GM23248 (cell line): Measurements from ENCODE around the gene P2RX4. TPM values are rescaled to one million over a fixed set of nuclear protein-coding genes. Genes with fewer than 3 reads are reported as not detected.

Experiments used
- DNase-seq: peaks from one replicate; pipeline ENCODE4 v3.0.0-alpha.2; 2015
- H2AFZ ChIP-seq: fragments of 200-600 bp; sonication (generic); 2 replicates; pipeline ENCODE4 v1.6.1; 2016; ENCODE audit warnings: antibody characterized with exemption
- H3F3A ChIP-seq: fragments of 200-600 bp; sonication (generic); 2 replicates; pipeline ENCODE4 v1.6.1; 2016; ENCODE audit warnings: mild to moderate bottlenecking, antibody characterized with exemption, mixed run types; ENCODE audit not compliant: insufficient read depth
- H3K27ac ChIP-seq: fragments of 200-600 bp; sonication (generic); 2 replicates; pipeline ENCODE4 v1.5.1; 2016; ENCODE audit warnings: mild to moderate bottlenecking
- H3K27me3 ChIP-seq: fragments of 200-600 bp; sonication (generic); replicated peaks from 2 replicates; pipeline ENCODE4 v1.6.1; 2016; ENCODE audit warnings: mild to moderate bottlenecking; ENCODE audit not compliant: insufficient read depth
- H3K36me3 ChIP-seq: fragments of 200-600 bp; sonication (generic); 2 replicates; pipeline ENCODE4 v1.6.1; 2016; ENCODE audit warnings: low read depth, mild to moderate bottlenecking
- H3K4me1 ChIP-seq: fragments of 200-600 bp; sonication (generic); 2 replicates; pipeline ENCODE4 v1.6.1; 2016; ENCODE audit warnings: mild to moderate bottlenecking; ENCODE audit not compliant: insufficient read depth
- H3K4me2 ChIP-seq: fragments of 200-600 bp; sonication (generic); one replicate; pipeline ENCODE4 v1.6.1; 2016; ENCODE audit warnings: mild to moderate bottlenecking; ENCODE audit not compliant: unreplicated experiment
- H3K4me3 ChIP-seq: fragments of 200-600 bp; sonication (generic); 2 replicates; pipeline ENCODE4 v1.5.1; 2016; ENCODE audit warnings: mild to moderate bottlenecking
- H3K79me2 ChIP-seq: fragments of 200-600 bp; sonication (generic); 2 replicates; pipeline ENCODE4 v1.6.1; 2016; ENCODE audit warnings: mild to moderate bottlenecking; ENCODE audit not compliant: insufficient read depth
- H3K9ac ChIP-seq: fragments of 200-600 bp; sonication (generic); 2 replicates; pipeline ENCODE4 v1.6.1; 2016; ENCODE audit warnings: mild to moderate bottlenecking
- H3K9me2 ChIP-seq: fragments of 200-600 bp; sonication (generic); 2 replicates; pipeline ENCODE4 v1.6.1; 2016; ENCODE audit warnings: mixed run types, mild to moderate bottlenecking, moderate library complexity; ENCODE audit not compliant: insufficient read depth
- H3K9me3 ChIP-seq: fragments of 200-600 bp; sonication (generic); one replicate; pipeline ENCODE4 v1.6.1; 2017; ENCODE audit warnings: low read depth
- H4K20me1 ChIP-seq: fragments of 200-600 bp; sonication (generic); 2 replicates; pipeline ENCODE4 v1.6.0; 2016; ENCODE audit not compliant: insufficient read depth
- EZH2 ChIP-seq: fragments of 200-600 bp; sonication (generic); IDR thresholded peaks from 2 replicates; pipeline ENCODE4 v1.6.1; 2018; ENCODE audit warnings: antibody characterized with exemption, mild to moderate bottlenecking; ENCODE audit not compliant: insufficient read depth, poor library complexity, severe bottlenecking
- EZH2phosphoT487 ChIP-seq: fragments of 200-600 bp; sonication (generic); IDR thresholded peaks from 2 replicates; pipeline ENCODE4 v1.6.1; 2018; ENCODE audit warnings: antibody characterized with exemption, moderate library complexity, mild to moderate bottlenecking, low read depth; ENCODE audit not compliant: insufficient read depth
- WGBS, 2 experiments: methylation state at CpG; one replicate each; pipeline ENCODE4 v1.1.6; 2015 to 2017; ENCODE audit warnings: low lambda C conversion rate in 2 of 2, low coverage in 1 of 2; ENCODE audit errors: missing lambda C conversion rate in 2 of 2; 5-methylcytosine and 5-hydroxymethylcytosine counted together
- in situ Hi-C: fragments of 300-500 bp; cut with MboI; formaldehyde crosslinking; loops from 2 replicates; pipeline ENCODE4 v1.15.0; 2020
- polyA plus RNA-seq: library from polyadenylated mRNA; unstranded; fragments of >200 nt; fragmentation: Nextera tagmentation; extraction: Ambion mirVana; gene quantifications from 2 replicates; pipeline ENCODE4 v1.2.1, GENCODE V29; 2016
- total RNA-seq: library from RNA; depleted of rRNA; stranded (reverse); fragments of >200 nt; shearing (Covaris generic); gene quantifications from 2 replicates; pipeline ENCODE4 v1.2.3, GENCODE V29; 2014

P2RX4 gene
- total and polyA plus RNA-seq, 2 experiments from 2014 or later, result 18.5 to 27.9 TPM

DNA sequence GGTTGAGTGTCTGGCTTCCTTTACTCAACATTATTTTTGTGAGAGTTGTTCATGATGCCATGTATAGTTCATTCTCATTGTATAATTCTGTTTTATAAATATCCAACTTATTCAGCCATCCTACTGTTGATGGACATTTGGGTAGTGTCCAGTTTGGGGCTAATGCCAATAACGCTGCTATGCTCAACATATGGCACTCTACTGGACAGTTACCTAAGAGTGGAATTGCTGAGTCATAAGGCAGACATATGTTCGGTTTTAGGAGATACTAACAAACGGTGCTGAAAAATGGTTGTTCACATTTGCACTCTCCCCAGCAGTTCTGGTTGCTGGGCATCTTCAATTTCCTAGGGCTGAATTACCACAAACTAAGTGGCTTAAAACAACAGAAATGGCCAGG, 28.7 kb upstream of the P2RX4 start:
- peak; percentile 26 for DNase-seq
- no peaks in the 10 kb centered on the region for H3K27me3 ChIP-seq
- no peaks in the 10 kb centered on the region for H3K36me3 ChIP-seq
- H3K79me2 ChIP-seq, result no peaks in the 10 kb centered on the region
- no peak overlapping the region for H3K9ac ChIP-seq
- no peak overlapping the region for H3K4me3 ChIP-seq
- no peak overlapping the region for H3K27ac ChIP-seq
- H3K9me2 ChIP-seq, result no peaks in the 10 kb centered on the region
- H3F3A ChIP-seq, result no peaks in the 10 kb centered on the region
- H3K4me1 ChIP-seq, result no peaks in the 10 kb centered on the region
- WGBS, 2 experiments, result 60 to 68% methylated on average over 3 of the region's 3 CpGs
- H3K4me2 ChIP-seq, result no peak overlapping the region
- in situ Hi-C loops, result no loop called here
- no peak for TF ChIP-seq EZH2phosphoT487
- TF ChIP-seq EZH2, result no peak
- no peak overlapping the region for H2AFZ ChIP-seq
- no peaks in the 10 kb centered on the region for H3K9me3 ChIP-seq
- H4K20me1 ChIP-seq, result no peaks in the 10 kb centered on the region

DNA sequence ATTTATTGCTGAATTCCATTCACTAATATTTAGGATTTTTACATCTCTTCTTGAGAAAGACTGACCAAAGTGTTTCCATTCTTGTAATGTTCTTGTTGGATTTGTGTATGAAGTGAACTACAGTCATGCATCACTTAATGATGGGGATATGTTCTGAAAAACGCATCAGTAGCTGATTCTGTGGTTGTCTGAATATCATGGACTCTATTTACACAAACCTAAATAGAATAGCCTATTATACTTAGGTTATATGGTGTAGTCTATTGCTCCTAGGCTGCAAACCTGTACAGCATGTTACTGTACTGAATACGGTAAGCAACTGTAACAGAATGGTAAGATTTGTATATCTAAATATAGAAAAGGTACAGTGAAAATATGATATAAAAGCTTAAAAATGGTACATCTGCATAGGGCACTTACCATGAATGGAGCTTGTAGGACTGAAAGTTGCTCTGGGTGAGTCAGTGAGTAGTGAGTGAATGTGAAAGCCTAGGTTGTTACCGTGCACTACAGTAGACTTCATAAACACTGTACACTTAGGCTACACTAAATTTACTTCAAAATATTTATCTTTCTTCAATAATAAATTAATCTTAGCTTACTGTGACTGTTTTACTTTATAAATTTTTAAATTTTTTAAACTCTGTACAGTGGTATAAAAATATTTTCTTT, 27.6 kb upstream of the P2RX4 start:
- WGBS, 2 experiments, result 85 to 90% methylated on average over 3 of the region's 3 CpGs
- Histone ChIP-seq H4K20me1 (no peaks in the 10 kb centered on the region), H3F3A (no peaks in the 10 kb centered on the region; the same call in 1 of the 2 replicates), H3K27me3 (no peaks in the 10 kb centered on the region), H3K4me1 (no peaks in the 10 kb centered on the region), H3K9me3 (no peaks in the 10 kb centered on the region), H3K4me3 (no peak overlapping the region), H2AFZ (no peak overlapping the region), H3K9me2 (no peaks in the 10 kb centered on the region), H3K36me3 (no peaks in the 10 kb centered on the region), H3K4me2 (no peak overlapping the region), H3K79me2 (no peaks in the 10 kb centered on the region), H3K27ac (no peak overlapping the region), H3K9ac (no peak overlapping the region)
- no peak for DNase-seq
- TF ChIP-seq EZH2phosphoT487 (no peak), EZH2 (no peak)
- in situ Hi-C loops, result no loop called here

DNA sequence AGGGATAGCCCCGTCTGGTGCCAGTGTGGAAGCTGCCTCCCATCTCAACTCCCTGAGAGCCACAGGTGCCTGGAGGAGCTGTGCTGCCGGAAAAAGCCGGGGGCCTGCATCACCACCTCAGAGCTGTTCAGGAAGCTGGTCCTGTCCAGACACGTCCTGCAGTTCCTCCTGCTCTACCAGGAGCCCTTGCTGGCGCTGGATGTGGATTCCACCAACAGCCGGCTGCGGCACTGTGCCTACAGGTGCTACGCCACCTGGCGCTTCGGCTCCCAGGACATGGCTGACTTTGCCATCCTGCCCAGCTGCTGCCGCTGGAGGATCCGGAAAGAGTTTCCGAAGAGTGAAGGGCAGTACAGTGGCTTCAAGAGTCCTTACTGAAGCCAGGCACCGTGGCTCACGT, 25.5 kb upstream of the P2RX4 start:
- no peaks in the 10 kb centered on the region for H3K27me3 ChIP-seq
- H3K27ac ChIP-seq, result no peak overlapping the region

DNA sequence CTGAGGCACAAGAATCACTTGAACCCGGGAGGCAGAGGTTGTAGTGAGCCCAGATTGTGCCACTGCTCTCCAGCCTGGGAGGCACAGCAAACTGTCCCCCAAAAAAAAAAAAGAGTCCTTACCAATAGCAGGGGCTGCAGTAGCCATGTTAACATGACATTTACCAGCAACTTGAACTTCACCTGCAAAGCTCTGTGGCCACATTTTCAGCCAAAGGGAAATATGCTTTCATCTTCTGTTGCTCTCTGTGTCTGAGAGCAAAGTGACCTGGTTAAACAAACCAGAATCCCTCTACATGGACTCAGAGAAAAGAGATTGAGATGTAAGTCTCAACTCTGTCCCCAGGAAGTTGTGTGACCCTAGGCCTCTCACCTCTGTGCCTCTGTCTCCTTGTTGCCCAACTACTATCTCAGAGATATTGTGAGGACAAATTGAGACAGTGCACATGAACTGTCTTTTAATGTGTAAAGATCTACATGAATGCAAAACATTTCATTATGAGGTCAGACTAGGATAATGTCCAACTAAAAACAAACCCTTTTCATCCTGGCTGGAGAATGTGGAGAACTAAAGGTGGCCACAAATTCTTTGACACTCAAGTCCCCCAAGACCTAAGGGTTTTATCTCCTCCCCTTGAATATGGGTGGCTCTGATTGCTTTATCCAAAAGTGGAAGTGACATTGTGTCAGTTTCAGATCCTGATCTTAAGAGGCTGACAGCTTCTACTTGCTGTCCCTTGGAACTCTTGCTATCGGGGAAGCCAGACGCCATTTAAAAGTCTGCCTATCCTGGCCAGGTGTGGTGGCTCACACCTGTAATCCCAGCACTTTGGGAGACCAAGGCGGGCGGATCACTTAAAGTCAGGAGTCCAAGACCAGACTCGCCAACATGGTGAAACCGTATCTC, 24.7 kb upstream of the P2RX4 start:
- no peak overlapping the region for H3K4me2 ChIP-seq
- no peak overlapping the region for H3K27ac ChIP-seq
- H3K36me3 ChIP-seq, result no peaks in the 10 kb centered on the region
- no peak overlapping the region for H2AFZ ChIP-seq
- no peak overlapping the region for H3K9ac ChIP-seq
- H3F3A ChIP-seq, result no peaks in the 10 kb centered on the region; the same call in 1 of the 2 replicates
- H3K9me2 ChIP-seq, result no peaks in the 10 kb centered on the region
- H3K4me1 ChIP-seq, result peaks cover 4% of the 10 kb centered on the region; the same call in 1 of the 2 replicates
- H3K9me3 ChIP-seq, result no peaks in the 10 kb centered on the region
- no peak overlapping the region for H3K4me3 ChIP-seq
- H3K79me2 ChIP-seq, result no peaks in the 10 kb centered on the region
- 96 to 98% methylated on average over 7 of the region's 7 CpGs for WGBS, 2 experiments
- DNase-seq, result no peak
- H4K20me1 ChIP-seq, result no peaks in the 10 kb centered on the region
- in situ Hi-C loops, result no loop called here
- no peaks in the 10 kb centered on the region for H3K27me3 ChIP-seq
- TF ChIP-seq EZH2phosphoT487 (no peak), EZH2 (no peak)

More for the DNA sequence above, 25.5 kb upstream of the P2RX4 start:
- TF ChIP-seq EZH2phosphoT487 (no peak), EZH2 (no peak)
- Histone ChIP-seq H3F3A (no peaks in the 10 kb centered on the region; the same call in 1 of the 2 replicates), H3K36me3 (no peaks in the 10 kb centered on the region), H3K9me3 (no peaks in the 10 kb centered on the region), H3K9ac (no peak overlapping the region), H2AFZ (no peak overlapping the region), H3K9me2 (no peaks in the 10 kb centered on the region), H3K4me1 (no peaks in the 10 kb centered on the region), H3K4me2 (no peak overlapping the region), H3K79me2 (no peaks in the 10 kb centered on the region), H3K4me3 (no peak overlapping the region), H4K20me1 (no peaks in the 10 kb centered on the region)
- 84 to 88% methylated on average over 15 of the region's 15 CpGs for WGBS, 2 experiments
- in situ Hi-C loops, result no loop called here
- DNase-seq, result no peak
